Activated B cell treated with CpG ODN at 0.5 μM for 24 hours (primary cell): Measurements from ENCODE around the gene PAXX. TPM values are rescaled to one million over a fixed set of nuclear protein-coding genes. Genes with fewer than 3 reads are reported as not detected.

Experiments
- ATAC-seq: fragments of 200-7000 bp; cut with Tn5 transposase; one replicate; pipeline ENCODE4 v1.10.0; 2021; ENCODE audit warnings: low read depth, mild to moderate bottlenecking, moderate library complexity
- CTCF ChIA-PET: fragments of 350-600 bp; sonication (Branson Sonifier 250); formaldehyde crosslinking; loops from one replicate; lab custom pipeline; 2021; ENCODE audit warnings: antibody characterized with exemption; lab: Charles Lee
- POLR2A ChIA-PET: fragments of 350-600 bp; sonication (Branson Sonifier 250); formaldehyde crosslinking; loops from one replicate; lab custom pipeline; 2021; ENCODE audit warnings: antibody characterized with exemption; lab: Charles Lee
- DNase-seq: peaks from one replicate; pipeline ENCODE4 v3.0.0; 2022
- H3K27ac Mint-ChIP-seq: one replicate; pipeline ENCODE4 v1.8.0; 2020; ENCODE audit warnings: mixed read lengths
- H3K27me3 Mint-ChIP-seq: one replicate; pipeline ENCODE4 v1.8.0; 2021; ENCODE audit warnings: mixed read lengths
- H3K36me3 Mint-ChIP-seq: one replicate; pipeline ENCODE4 v1.8.0; 2021; ENCODE audit warnings: low read depth, mixed read lengths
- H3K4me1 Mint-ChIP-seq: one replicate; pipeline ENCODE4 v1.8.0; 2021; ENCODE audit warnings: mixed read lengths
- H3K4me3 Mint-ChIP-seq: one replicate; pipeline ENCODE4 v1.8.0; 2020; ENCODE audit warnings: mild to moderate bottlenecking, mixed read lengths
- H3K9me3 Mint-ChIP-seq: one replicate; pipeline ENCODE4 v1.8.0; 2020; ENCODE audit warnings: mixed read lengths
- CTCF ChIP-seq: fragments of 200-600 bp; IDR thresholded peaks from one replicate; pipeline ENCODE4 v1.8.0; 2022; ENCODE audit warnings: antibody characterized with exemption, mild to moderate bottlenecking
- intact Hi-C: fragments of 100-400 bp; cut with micrococcal nuclease; formaldehyde crosslinking; loops from one replicate; pipeline ENCODE4 v1.15.1; 2024
- total RNA-seq: library from RNA; stranded (reverse); gene quantifications from 2 replicates; pipeline ENCODE4 v1.2.3, GENCODE V29; 2022

The PAXX gene
- total RNA-seq, 1 donor from 2014 or later, result 47.8 TPM

GRCh38 chr9:137034039-137034708 is 42.0 kb downstream of the PAXX start:
- ATAC-seq (no peak), DNase-seq (no peak)
- ChIA-PET POLR2A (interaction anchor here (0.5 to 2.6 kb wide), 19 partner anchors 12 to 796 kb away, joined by 3 to 12 read pairs (median 4); partner anchors contain the start of genes AJM1, MAN1B1, NPDC1 and RABL6), CTCF (interaction anchor here (0.8 to 4.3 kb wide), 21 partner anchors 8 to 276 kb away, joined by 3 to 58 read pairs (median 7); partner anchors contain the start of genes AJM1, C8G, CLIC3 and FBXW5)
- no peaks in the 10 kb centered on the region for H3K9me3 Mint-ChIP-seq
- H3K36me3 Mint-ChIP-seq, result no peaks in the 10 kb centered on the region
- peak overlapping the region; percentile 80 for H3K4me3 Mint-ChIP-seq
- intact Hi-C loops, result loop anchor here (1.0 kb wide), 1 partner anchor 34 kb away; no protein-coding TSS in a partner anchor
- peaks cover 56% of the 10 kb centered on the region for H3K4me1 Mint-ChIP-seq
- no peaks in the 10 kb centered on the region for H3K27me3 Mint-ChIP-seq
- TF ChIP-seq CTCF, result no peak
- H3K27ac Mint-ChIP-seq, result peak overlapping the region; percentile 88

GRCh38 chr9:137034709-137035506 is 42.7 kb downstream of the PAXX start:
- Mint-ChIP-seq H3K9me3 (no peaks in the 10 kb centered on the region), H3K27ac (peak overlapping the region; percentile 75), H3K27me3 (no peaks in the 10 kb centered on the region), H3K4me1 (peaks cover 49% of the 10 kb centered on the region), H3K36me3 (no peaks in the 10 kb centered on the region), H3K4me3 (peak overlapping the region; percentile 67)
- ATAC-seq (peak; percentile 65), DNase-seq (peak; percentile 82)
- intact Hi-C loops, result loop anchor here (1.0 kb wide), 5 partner anchors 31 to 248 kb away; partner anchors contain the start of gene AJM1
- ChIA-PET POLR2A (interaction anchor here (0.5 to 2.6 kb wide), 23 partner anchors 8 to 483 kb away, joined by 3 to 12 read pairs (median 4); partner anchors contain the start of genes AJM1, NPDC1, RABL6 and TMEM141), CTCF (interaction anchor here (0.7 to 4.3 kb wide), 32 partner anchors 8 to 277 kb away, joined by 3 to 58 read pairs (median 5); partner anchors contain the start of genes AJM1, C8G, CLIC3 and FBXW5)
- TF ChIP-seq CTCF, result no peak

GRCh38 chr9:137035507-137035834 is 43.2 kb downstream of the PAXX start:
- ATAC-seq (no peak), DNase-seq (no peak)
- ChIA-PET POLR2A (interaction anchor here (0.6 to 2.6 kb wide), 14 partner anchors 8 to 334 kb away, joined by 3 to 12 read pairs (median 4); partner anchors contain the start of genes AJM1, NPDC1, RABL6 and TMEM141), CTCF (interaction anchor here (0.7 to 4.3 kb wide), 30 partner anchors 8 to 278 kb away, joined by 3 to 58 read pairs (median 6); partner anchors contain the start of genes AJM1, C8G, CLIC3 and FBXW5)
- Mint-ChIP-seq H3K27me3 (no peaks in the 10 kb centered on the region), H3K27ac (no peak overlapping the region), H3K36me3 (no peaks in the 10 kb centered on the region), H3K4me3 (no peak overlapping the region), H3K9me3 (no peaks in the 10 kb centered on the region), H3K4me1 (peaks cover 43% of the 10 kb centered on the region)
- intact Hi-C loops, result loop anchor here (1.0 kb wide), 4 partner anchors 31 to 248 kb away; partner anchors contain the start of gene AJM1
- TF ChIP-seq CTCF, result no peak

GRCh38 chr9:137035937-137036336 is 43.7 kb downstream of the PAXX start:
- ATAC-seq (no peak), DNase-seq (no peak)
- no peaks in the 10 kb centered on the region for H3K9me3 Mint-ChIP-seq
- peaks cover 38% of the 10 kb centered on the region for H3K4me1 Mint-ChIP-seq
- intact Hi-C loops, result loop anchor here (1.0 kb wide), 4 partner anchors 32 to 249 kb away; partner anchors contain the start of gene AJM1
- no peak overlapping the region for H3K4me3 Mint-ChIP-seq
- no peak for TF ChIP-seq CTCF
- ChIA-PET POLR2A (interaction anchor here (1.8 to 2.6 kb wide), 2 partner anchors 193 to 228 kb away, joined by 9 to 12 read pairs; partner anchors contain the start of genes AJM1 and RABL6), CTCF (interaction anchor here (0.6 to 4.3 kb wide), 26 partner anchors 9 to 309 kb away, joined by 3 to 58 read pairs (median 6); partner anchors contain the start of genes AJM1, C8G, CLIC3 and FBXW5)
- no peaks in the 10 kb centered on the region for H3K27me3 Mint-ChIP-seq
- H3K27ac Mint-ChIP-seq, result no peak overlapping the region
- no peaks in the 10 kb centered on the region for H3K36me3 Mint-ChIP-seq
